Lung (tissue), 12 donors: ENCODE data around the gene GTF2IRD1. TPM values are rescaled to one million over a fixed set of nuclear protein-coding genes. Genes with fewer than 3 reads are reported as not detected.

ENCODE experiments used
- ATAC-seq: fragments of 200-7000 bp; cut with Tn5 transposase; one replicate; pipeline ENCODE4 v1.9.1; 2020; ENCODE audit warnings: moderate number of reproducible peaks; ENCODE audit not compliant: insufficient read depth, low FRiP score
- DNase-seq, 3 donors: peaks; one replicate each; pipeline ENCODE4 v3.0.0-alpha.2; 2013 to 2017
- H3K27ac ChIP-seq, 2 donors: one replicate each; pipeline ENCODE4 v1.5.1; 2013; ENCODE audit warnings: mild to moderate bottlenecking in 2 of 2, moderate library complexity in 2 of 2, control low read depth in 1 of 2, inconsistent platforms in 1 of 2, low read depth in 1 of 2, low read length in 1 of 2
- H3K27me3 ChIP-seq, 3 donors: one replicate each; pipeline ENCODE4 v1.5.1; 2013; ENCODE audit warnings: low read length in 2 of 3; ENCODE audit not compliant: control insufficient read depth in 3 of 3, insufficient read depth in 3 of 3
- H3K36me3 ChIP-seq, 4 donors: one replicate each; pipeline ENCODE4 v1.5.1; 2013; ENCODE audit warnings: low read length in 4 of 4, mild to moderate bottlenecking in 1 of 4, moderate library complexity in 1 of 4; ENCODE audit not compliant: control insufficient read depth in 4 of 4, insufficient read depth in 4 of 4
- H3K4me1 ChIP-seq, 5 donors: one replicate each; pipeline ENCODE4 v1.5.1; 2013; ENCODE audit warnings: low read length in 5 of 5, mild to moderate bottlenecking in 2 of 5, moderate library complexity in 1 of 5; ENCODE audit not compliant: control insufficient read depth in 5 of 5, insufficient read depth in 5 of 5
- H3K4me3 ChIP-seq: one replicate; pipeline ENCODE4 v1.5.1; 2013; ENCODE audit warnings: mild to moderate bottlenecking, control low read depth, moderate library complexity
- H3K9ac ChIP-seq, 2 donors: one replicate each; pipeline ENCODE4 v1.5.1; 2013; ENCODE audit warnings: low read length in 2 of 2, control low read depth in 1 of 2; ENCODE audit not compliant: insufficient read depth in 1 of 2
- H3K9me3 ChIP-seq, 4 donors: one replicate each; pipeline ENCODE4 v1.5.1; 2013; ENCODE audit warnings: low read length in 3 of 4, mild to moderate bottlenecking in 1 of 4, moderate library complexity in 1 of 4; ENCODE audit not compliant: control insufficient read depth in 4 of 4, insufficient read depth in 3 of 4
- CTCF ChIP-seq: IDR thresholded peaks from 2 replicates; pipeline ENCODE4 v1.5.1; 2012; ENCODE audit warnings: mild to moderate bottlenecking; ENCODE audit errors: control extremely low read depth, extremely low read depth
- WGBS, 2 donors: extraction: QIAGEN DNeasy Blood & Tissue Kit; methylation state at CpG; one replicate each; pipeline ENCODE4 v1.1.7; 2013; 5-methylcytosine and 5-hydroxymethylcytosine counted together
- polyA plus RNA-seq, 2 donors: library from polyadenylated mRNA; stranded (reverse); fragments of 200-250 nt; gene quantifications; one replicate each; pipeline ENCODE4 v1.2.1, GENCODE V29; 2013
- total RNA-seq, 2 donors: library from RNA; depleted of rRNA in 1 of 2; stranded (reverse); fragments of >200 nt in 1 of 2; gene quantifications; one replicate each; pipeline ENCODE4 v1.2.1, GENCODE V29; 2014 to 2021
- donor health status: control.
- donor health status: control.
- donor health status: Bipolar disorder and iron deficiency.
- donor health status: healthy.
- donor health status: DM: yes; HTN: yes; CAD: no.

The GTF2IRD1 gene
- total and polyA plus RNA-seq, 4 donors = 9.3 to 24.1 (median 17.2) TPM

- Histone ChIP-seq H3K9ac (no peak overlapping the region), H3K4me3 (no peak overlapping the region), H3K27ac (peak overlapping the region; percentile 99), H3K27me3 (no peaks in the 10 kb centered on the region), H3K4me1 (peaks cover 13 to 50% (median 24%) of the 10 kb centered on the region in 5 donors), H3K9me3 (no peaks in the 10 kb centered on the region), H3K36me3 (no peaks in the 10 kb centered on the region)
- DNase-seq (peak; percentile 28 to 66 (median 39)), ATAC-seq (peak; percentile 4)
- 21 to 38% methylated on average over 19 of the region's 19 CpGs for WGBS, 2 donors
- TF ChIP-seq CTCF = no peak
Observed at GRCh38 chr7:74479066-74479781, 25.5 kb downstream of the GTF2IRD1 start.

- ATAC-seq (peak; percentile 16), DNase-seq (peak; percentile 75 to 79 (median 79))
- Histone ChIP-seq H3K9ac (peak overlapping the region; percentile 28 to 42), H3K27ac (peak overlapping the region; percentile 99), H3K4me3 (peak overlapping the region; percentile 32), H3K9me3 (no peaks in the 10 kb centered on the region), H3K27me3 (no peaks in the 10 kb centered on the region), H3K4me1 (peaks cover 14 to 50% (median 24%) of the 10 kb centered on the region in 5 donors), H3K36me3 (no peaks in the 10 kb centered on the region)
- 17 to 25% methylated on average over 40 of the region's 40 CpGs for WGBS, 2 donors
- TF ChIP-seq CTCF = no peak
Observed at GRCh38 chr7:74479961-74480829, 26.5 kb downstream of the GTF2IRD1 start.

- ATAC-seq = peak; percentile 2
- no peak for TF ChIP-seq CTCF
- H3K9ac ChIP-seq = peak overlapping the region in 1 of 2 donors; percentile 42
- H3K27ac ChIP-seq = peak overlapping the region; percentile 99
- 19 to 24% methylated on average over 16 of the region's 16 CpGs for WGBS, 2 donors
- peak; percentile 37 to 50 (median 42) for DNase-seq
- H3K27me3 ChIP-seq = no peaks in the 10 kb centered on the region
- H3K36me3 ChIP-seq = no peaks in the 10 kb centered on the region
- H3K4me3 ChIP-seq = peak overlapping the region; percentile 32
- H3K4me1 ChIP-seq = peaks cover 14 to 49% (median 24%) of the 10 kb centered on the region in 5 donors
- no peaks in the 10 kb centered on the region for H3K9me3 ChIP-seq
Observed at GRCh38 chr7:74480861-74481417, 27.2 kb downstream of the GTF2IRD1 start.
